HK-2 (cell line): Measurements from ENCODE around the gene TP53BP1.
"Not testable (repeated sequence)": the region's sequence is repeated elsewhere in the genome, so short reads cannot be mapped to it uniquely, and the experiment has no call there.

ENCODE experiments used
- DNase-seq: peaks from one replicate; pipeline ENCODE4 v3.0.0-alpha.2; 2018; ENCODE audit not compliant: unreplicated experiment

Gene TP53BP1

DNA sequence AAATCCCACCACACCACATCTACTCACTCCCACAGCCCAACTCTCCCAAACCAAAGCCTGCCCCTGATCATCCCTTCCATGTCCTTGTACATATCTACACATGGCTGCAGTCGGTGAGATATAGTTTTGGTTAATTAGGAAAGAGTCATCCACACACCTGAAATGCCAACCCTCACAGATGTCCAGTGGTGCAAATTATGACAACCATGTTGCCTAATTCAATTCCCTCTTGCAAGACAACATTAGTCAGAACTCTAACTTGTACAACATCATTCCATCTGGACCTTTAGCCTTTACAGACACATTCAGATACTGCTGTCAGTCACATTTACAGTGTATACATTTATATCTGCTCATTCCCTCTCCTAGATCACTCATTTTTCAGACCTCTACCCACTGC lies 80.9 kb downstream of the TP53BP1 start:
- DNase-seq, result no peak

- DNase-seq, result no peak
These were observed 82.3 kb downstream of the TP53BP1 start for GRCh38 chr15:43410572-43411214.

DNA sequence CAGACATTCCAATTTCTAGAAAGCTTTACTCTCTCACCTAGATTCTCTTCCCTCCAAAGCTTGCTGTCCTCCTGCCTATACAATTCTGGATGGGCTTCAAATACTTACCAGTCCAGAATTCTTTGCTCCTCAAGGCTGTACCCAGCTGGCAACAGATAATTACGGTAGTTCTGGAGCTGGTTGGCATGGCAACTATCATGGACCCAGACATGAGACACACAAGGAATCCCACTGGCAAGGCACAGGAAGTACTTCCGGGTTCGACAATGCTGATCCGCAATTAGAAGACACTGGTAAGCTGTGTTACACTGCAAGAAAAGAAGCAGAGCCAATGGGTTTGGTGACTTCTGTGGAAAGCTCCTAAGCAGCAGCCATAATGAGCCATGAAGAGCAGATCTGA lies 84.2 kb downstream of the TP53BP1 start:
- DNase-seq, result no peak

DNA sequence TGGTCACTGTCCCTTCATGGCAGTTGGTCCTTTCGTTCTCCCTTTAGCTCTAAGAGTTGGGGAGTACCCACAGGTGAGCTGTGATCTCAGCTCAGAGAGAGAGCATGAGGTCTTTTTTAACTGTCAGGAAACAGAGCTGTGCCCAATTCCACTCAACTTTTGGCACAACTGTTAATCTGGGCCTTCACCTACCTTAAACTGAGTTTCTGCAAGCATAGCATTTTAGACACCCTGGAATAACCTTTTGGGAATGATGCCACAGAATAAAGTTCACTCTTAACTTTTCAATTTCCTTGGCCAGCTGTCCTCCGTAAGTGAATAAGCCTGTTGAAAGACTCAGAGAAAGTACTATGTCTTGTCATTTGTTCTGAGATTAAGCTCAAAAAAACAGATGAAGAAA lies 86.1 kb downstream of the TP53BP1 start:
- no peak for DNase-seq

- DNase-seq, result no peak
These were observed 86.8 kb downstream of the TP53BP1 start for GRCh38 chr15:43406189-43406588.

GRCh38 chr15:43404130-43404529 lies 88.8 kb downstream of the TP53BP1 start:
- DNase-seq, result no peak

DNA sequence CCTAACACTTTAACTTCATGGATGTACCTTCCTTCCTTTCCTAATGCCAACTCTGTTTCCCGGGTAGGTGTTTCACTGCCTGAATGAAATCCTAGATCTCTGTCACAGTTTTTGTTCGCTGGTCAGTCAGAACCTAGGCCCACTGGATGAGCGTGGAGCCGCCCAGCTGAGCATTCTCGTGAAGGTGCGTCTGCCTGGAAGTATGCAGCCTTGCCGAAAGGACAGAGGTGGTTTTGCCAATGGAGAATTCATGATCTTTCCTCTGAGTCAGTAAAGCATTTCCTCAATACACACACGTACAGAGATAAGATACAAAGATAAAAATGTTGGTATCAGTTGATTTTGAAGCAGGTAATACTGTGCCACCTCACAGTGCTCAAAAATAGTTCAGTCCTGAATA lies 89.3 kb downstream of the TP53BP1 start:
- DNase-seq, result no peak

DNA sequence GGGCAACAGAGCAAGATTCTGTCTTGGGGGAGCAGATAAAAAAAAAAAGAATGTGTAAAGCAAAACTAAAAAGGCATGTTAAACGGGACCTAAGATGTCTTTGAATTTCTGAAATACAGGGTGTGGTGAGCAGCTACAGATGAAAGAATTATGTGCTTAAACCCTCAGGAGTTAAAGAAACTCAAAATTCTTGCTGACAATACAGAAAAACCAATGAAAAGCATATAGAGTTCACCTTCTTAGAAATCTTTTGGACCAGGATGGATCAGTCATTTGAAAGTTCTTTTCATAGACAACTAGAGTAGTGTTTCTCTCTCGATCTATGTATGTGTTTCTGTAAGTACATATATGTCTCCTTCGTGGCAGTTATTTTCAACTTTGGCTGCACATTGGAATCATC lies 90.7 kb downstream of the TP53BP1 start:
- DNase-seq, result no peak

GRCh38 chr15:43393592-43393991 lies 99.4 kb downstream of the TP53BP1 start:
- not testable (repeated sequence) for DNase-seq

DNA sequence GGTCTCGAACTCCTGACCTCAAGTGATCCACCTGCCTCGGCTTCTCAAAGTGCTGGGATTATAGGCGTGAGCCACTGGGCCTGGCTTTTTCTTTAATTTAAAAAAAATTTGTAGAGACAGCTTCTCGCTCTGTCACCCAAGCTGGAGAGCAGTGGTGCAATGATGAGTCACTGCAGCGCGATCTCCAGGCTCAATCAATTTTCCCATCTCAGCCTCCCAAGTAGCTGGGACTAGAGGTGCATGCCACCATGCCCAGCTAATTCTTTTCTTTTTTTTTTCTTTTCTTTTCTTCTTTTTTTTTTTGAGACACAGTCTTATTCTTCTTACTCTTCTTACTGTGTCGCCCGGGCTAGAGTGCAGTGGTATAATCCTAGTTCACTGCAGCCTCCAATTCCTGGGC lies 102.2 kb downstream of the TP53BP1 start:
- no peak for DNase-seq

GRCh38 chr15:43383070-43383469 lies 109.9 kb downstream of the TP53BP1 start:
- DNase-seq, result no peak

DNA sequence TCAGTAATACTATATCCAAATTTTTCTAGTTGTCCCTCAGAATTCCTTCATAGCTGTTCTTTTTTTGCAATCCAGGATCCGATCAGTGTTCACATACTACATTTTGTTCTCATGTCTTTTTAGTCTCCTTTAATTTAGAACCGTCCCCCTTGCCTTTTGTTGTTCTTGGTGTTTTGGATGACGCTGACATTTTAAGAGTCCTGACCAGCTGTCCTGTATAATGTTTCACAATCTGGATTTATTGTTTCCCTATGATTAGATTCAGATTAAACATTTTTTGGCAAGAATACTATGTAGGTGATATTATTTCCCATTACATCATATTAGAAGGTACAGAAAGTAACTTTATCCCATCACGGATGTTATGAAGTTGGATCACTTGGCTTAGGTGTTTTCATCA lies 110.6 kb downstream of the TP53BP1 start:
- DNase-seq, result no peak

- DNase-seq, result no peak
These were observed 114.4 kb downstream of the TP53BP1 start for GRCh38 chr15:43378601-43379000.

- no peak for DNase-seq
These were observed 116.8 kb downstream of the TP53BP1 start for GRCh38 chr15:43376017-43376705.

DNA sequence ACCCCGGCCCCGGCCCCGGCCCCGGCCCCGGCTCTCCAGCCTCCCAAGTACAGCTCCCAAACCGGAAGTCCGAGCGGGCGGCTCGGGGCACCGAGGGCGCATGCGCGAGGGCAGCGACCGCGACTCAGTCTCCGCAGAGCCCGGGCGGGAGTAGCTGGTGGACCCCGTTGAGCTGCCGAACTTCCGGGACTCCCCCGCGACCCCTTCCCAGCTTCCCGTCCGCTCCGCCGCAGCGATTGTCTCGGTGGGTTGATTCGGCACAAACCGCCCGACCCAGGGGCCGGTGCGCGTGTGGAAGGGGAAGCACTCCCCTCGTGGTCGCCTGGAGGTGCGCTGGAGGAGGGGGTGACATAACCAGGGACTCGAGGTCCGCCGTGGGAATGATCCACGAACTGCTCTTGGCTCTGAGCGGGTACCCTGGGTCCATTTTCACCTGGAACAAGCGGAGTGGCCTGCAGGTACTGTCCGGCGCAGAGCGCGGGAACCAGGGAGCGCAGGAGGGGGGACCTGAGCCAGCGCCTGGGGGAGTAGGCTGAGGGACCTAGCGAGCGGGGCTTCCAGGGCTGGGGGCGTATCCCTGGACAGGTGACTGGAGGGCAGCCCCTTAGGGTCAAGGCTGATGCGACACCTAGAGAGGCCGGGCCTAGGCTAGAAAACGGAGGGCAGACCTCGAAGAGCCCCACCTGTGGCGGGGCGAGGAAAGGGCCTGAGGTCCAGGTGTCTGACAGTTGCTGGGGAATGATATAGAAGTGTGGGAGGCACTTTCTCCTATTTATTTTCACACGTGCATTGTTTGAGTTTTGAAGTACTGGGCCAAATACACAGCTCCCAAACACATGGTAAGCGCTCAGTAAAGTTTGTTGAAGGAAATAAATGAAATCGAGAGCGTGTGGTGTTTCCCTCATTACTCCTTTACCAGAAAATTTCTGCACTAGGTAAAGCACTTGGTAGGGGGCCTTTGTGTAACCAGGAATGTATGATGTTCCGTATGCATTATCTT lies 121.7 kb downstream of the TP53BP1 start, which contains the start of the genes TUBGCP4 and ZSCAN29:
TUBGCP4 (plus strand) TSS at position 127 of the 1,000 bp plus-strand sequence; CDS start at position 381, 254 bp downstream.
ZSCAN29 (minus strand) TSS at position 69 of the 1,000 bp plus-strand sequence. CDS start 1,130 bp downstream, outside the sequence.
- peak; percentile 77 for DNase-seq

GRCh38 chr15:43370310-43370974 lies 122.5 kb downstream of the TP53BP1 start:
- DNase-seq, result no peak

DNA sequence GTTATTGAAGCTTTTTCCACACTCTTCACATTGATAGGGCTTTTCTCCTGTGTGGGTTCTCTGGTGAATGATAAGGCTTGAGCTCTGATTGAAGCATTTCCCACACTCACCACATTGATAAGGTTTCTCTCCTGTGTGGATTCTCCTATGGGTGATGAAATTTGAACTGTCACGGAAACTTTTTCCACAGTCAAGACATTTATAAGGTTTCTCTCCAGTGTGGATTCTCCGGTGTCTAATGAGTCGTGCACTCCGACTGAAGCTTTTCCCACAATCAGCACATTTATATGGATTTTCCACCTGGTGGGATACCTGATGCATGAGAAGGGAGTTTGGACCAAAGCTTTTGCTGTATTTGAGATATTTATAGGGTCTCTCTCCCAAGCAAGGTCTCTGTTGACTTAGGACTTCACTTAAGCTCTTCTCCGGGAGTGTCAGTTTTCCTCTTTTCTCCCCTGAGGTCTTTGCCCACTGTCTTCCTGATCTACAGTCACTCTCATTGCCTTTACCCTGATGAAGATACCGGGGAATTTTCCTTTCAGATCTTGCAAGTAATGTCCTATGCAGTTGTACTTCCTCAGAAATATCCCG lies 131.5 kb downstream of the TP53BP1 start:
- DNase-seq, result no peak

DNA sequence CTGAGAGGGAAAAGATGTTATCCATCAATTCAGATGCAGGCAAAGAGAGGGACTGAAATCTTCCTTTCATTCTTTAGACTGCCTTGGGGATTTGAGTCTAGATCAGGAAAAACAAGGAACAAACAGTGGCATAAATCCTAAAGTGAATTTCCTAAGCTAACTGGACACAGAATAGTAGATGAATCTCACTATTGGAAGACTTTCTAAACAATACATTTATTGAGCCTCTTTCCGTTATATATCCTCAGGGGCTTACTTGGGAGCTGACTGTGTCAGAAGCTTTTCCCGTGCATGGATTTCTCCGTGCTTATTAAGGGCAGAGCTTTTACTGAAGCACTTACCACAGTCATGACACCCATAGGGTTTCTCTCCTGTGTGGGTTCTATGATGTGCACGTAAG lies 132.1 kb downstream of the TP53BP1 start:
- no peak for DNase-seq
